ENCODE measurements around the gene BET1L.

BET1L gene

GRCh38 chr11:206526-207207 is 532 bp downstream of the BET1L start:
- peak; percentile 40 for DNase-seq (ENCODE audit: low read depth)
- H3K4me3 ChIP-seq (ENCODE audit: low read depth, low read length) = peak overlapping the region; percentile 88
- no peak for TF ChIP-seq MYC (IDR thresholded peaks at IDR 0.05; ENCODE audit: low read depth, low read length)
- TF ChIP-seq CTCF (IDR thresholded peaks at IDR 0.05; ENCODE audit: low read depth, low read length) = no peak
- TF ChIP-seq MAX (IDR thresholded peaks at IDR 0.05; ENCODE audit: low read depth, low read length) = no peak
- TF ChIP-seq POLR2A (IDR thresholded peaks at IDR 0.05; ENCODE audit: extremely low read depth, insufficient read length) = no peak

- DNase-seq (ENCODE audit: low read depth) = no peak
- peak overlapping the region; percentile 88 for H3K4me3 ChIP-seq (ENCODE audit: low read depth, low read length)
- TF ChIP-seq CTCF (IDR thresholded peaks at IDR 0.05; ENCODE audit: low read depth, low read length) = no peak
- TF ChIP-seq MYC (IDR thresholded peaks at IDR 0.05; ENCODE audit: low read depth, low read length) = no peak
- no peak for TF ChIP-seq POLR2A (IDR thresholded peaks at IDR 0.05; ENCODE audit: extremely low read depth, insufficient read length)
- TF ChIP-seq MAX (IDR thresholded peaks at IDR 0.05; ENCODE audit: low read depth, low read length) = no peak
Measured at GRCh38 chr11:206002-206384, 1.2 kb downstream of the BET1L start.

GRCh38 chr11:205221-206001 is 1.8 kb downstream of the BET1L start:
- TF ChIP-seq MYC (IDR thresholded peaks at IDR 0.05; ENCODE audit: low read depth, low read length) (no peak), POLR2A (IDR thresholded peaks at IDR 0.05; ENCODE audit: extremely low read depth, insufficient read length) (no peak), CTCF (IDR thresholded peaks at IDR 0.05; ENCODE audit: low read depth, low read length) (no peak), MAX (IDR thresholded peaks at IDR 0.05; ENCODE audit: low read depth, low read length) (no peak)
- no peak for DNase-seq (ENCODE audit: low read depth)
- H3K4me3 ChIP-seq (ENCODE audit: low read depth, low read length) = no peak overlapping the region

GRCh38 chr11:204587-205109 is 2.6 kb downstream of the BET1L start:
- TF ChIP-seq MAX (IDR thresholded peaks at IDR 0.05; ENCODE audit: low read depth, low read length) (no peak), CTCF (IDR thresholded peaks at IDR 0.05; ENCODE audit: low read depth, low read length) (no peak), MYC (IDR thresholded peaks at IDR 0.05; ENCODE audit: low read depth, low read length) (no peak), POLR2A (IDR thresholded peaks at IDR 0.05; ENCODE audit: extremely low read depth, insufficient read length) (no peak)
- no peak for DNase-seq (ENCODE audit: low read depth)
- no peak overlapping the region for H3K4me3 ChIP-seq (ENCODE audit: low read depth, low read length)

- no peak for DNase-seq (ENCODE audit: low read depth)
- no peak overlapping the region for H3K4me3 ChIP-seq (ENCODE audit: low read depth, low read length)
- TF ChIP-seq CTCF (IDR thresholded peaks at IDR 0.05; ENCODE audit: low read depth, low read length) = no peak
- TF ChIP-seq MYC (IDR thresholded peaks at IDR 0.05; ENCODE audit: low read depth, low read length) = no peak
- no peak for TF ChIP-seq MAX (IDR thresholded peaks at IDR 0.05; ENCODE audit: low read depth, low read length)
- no peak for TF ChIP-seq POLR2A (IDR thresholded peaks at IDR 0.05; ENCODE audit: extremely low read depth, insufficient read length)
Measured at GRCh38 chr11:203945-204586, 3.1 kb downstream of the BET1L start.

Measured in NB4 (cell line).